ENCODE results near the gene NFYB.
"Not testable (repeated sequence)": the region's sequence is repeated elsewhere in the genome, so short reads cannot be mapped to it uniquely, and the experiment has no call there.

The NFYB gene

GRCh38 chr12:104165801-104166200 lies 27.8 kb upstream of the NFYB start:
- Histone ChIP-seq H3K9me3 (no peaks in the 10 kb centered on the region), H3K4me3 (no peak overlapping the region), H3K27me3 (no peaks in the 10 kb centered on the region), H3K36me3 (no peaks in the 10 kb centered on the region), H3K4me1 (no peaks in the 10 kb centered on the region), H3K27ac (no peak overlapping the region)
- no peak for DNase-seq
- intact Hi-C loops (cut with DNase I; ENCODE audit: low total_unique reads) = no loop called here
- TF ChIP-seq CTCF (IDR thresholded peaks at IDR 0.05) = no peak

GRCh38 chr12:104164634-104165033 lies 26.6 kb upstream of the NFYB start:
- TF ChIP-seq CTCF (IDR thresholded peaks at IDR 0.05) = no peak
- DNase-seq = no peak
- H3K9me3 ChIP-seq = no peaks in the 10 kb centered on the region
- intact Hi-C loops (cut with DNase I; ENCODE audit: low total_unique reads) = no loop called here
- H3K4me1 ChIP-seq = no peaks in the 10 kb centered on the region
- H3K36me3 ChIP-seq = no peaks in the 10 kb centered on the region
- no peaks in the 10 kb centered on the region for H3K27me3 ChIP-seq
- no peak overlapping the region for H3K27ac ChIP-seq
- no peak overlapping the region for H3K4me3 ChIP-seq

GRCh38 chr12:104163631-104164030 lies 25.6 kb upstream of the NFYB start:
- Histone ChIP-seq H3K27me3 (no peaks in the 10 kb centered on the region), H3K9me3 (no peaks in the 10 kb centered on the region), H3K36me3 (no peaks in the 10 kb centered on the region), H3K4me1 (no peaks in the 10 kb centered on the region), H3K27ac (no peak overlapping the region), H3K4me3 (no peak overlapping the region)
- TF ChIP-seq CTCF (IDR thresholded peaks at IDR 0.05) = no peak
- DNase-seq = no peak
- intact Hi-C loops (cut with DNase I; ENCODE audit: low total_unique reads) = no loop called here

- DNase-seq; H3K9me3 ChIP-seq; H3K36me3 ChIP-seq; intact Hi-C loops (cut with DNase I; ENCODE audit: low total_unique reads); H3K4me1 ChIP-seq; H3K4me3 ChIP-seq; H3K27me3 ChIP-seq; H3K27ac ChIP-seq: not testable (repeated sequence)
Measured at GRCh38 chr12:104163028-104163427, 25.0 kb upstream of the NFYB start.

GRCh38 chr12:104155711-104156555 lies 17.9 kb upstream of the NFYB start:
- Histone ChIP-seq H3K27me3 (no peaks in the 10 kb centered on the region), H3K27ac (no peak overlapping the region), H3K9me3 (no peaks in the 10 kb centered on the region), H3K4me3 (no peak overlapping the region), H3K4me1 (no peaks in the 10 kb centered on the region), H3K36me3 (no peaks in the 10 kb centered on the region)
- intact Hi-C loops (cut with DNase I; ENCODE audit: low total_unique reads) = no loop called here
- no peak for DNase-seq
- no peak for TF ChIP-seq CTCF (IDR thresholded peaks at IDR 0.05)

- H3K36me3 ChIP-seq = no peaks in the 10 kb centered on the region
- H3K4me1 ChIP-seq = no peaks in the 10 kb centered on the region
- H3K27ac ChIP-seq = no peak overlapping the region
- no peak overlapping the region for H3K4me3 ChIP-seq
- H3K27me3 ChIP-seq = no peaks in the 10 kb centered on the region
- DNase-seq = no peak
- TF ChIP-seq CTCF (IDR thresholded peaks at IDR 0.05) = no peak
- intact Hi-C loops (cut with DNase I; ENCODE audit: low total_unique reads) = no loop called here
- H3K9me3 ChIP-seq = no peaks in the 10 kb centered on the region
Measured at GRCh38 chr12:104154806-104155205, 16.8 kb upstream of the NFYB start.
